K562 (cell line): ENCODE data around the gene PRSS12. TPM values are rescaled to one million over a fixed set of nuclear protein-coding genes. Genes with fewer than 3 reads are reported as not detected.

Experiments used
- ATAC-seq: fragments of 200-7000 bp; cut with Tn5 transposase; 3 replicates; pipeline ENCODE4 v1.9.1; 2020; ENCODE audit warnings: moderate library complexity
- BruUV-seq: library from RNA; stranded (reverse); fragments of 400-500 nt; replicated peaks from 2 replicates; lab custom pipeline; 2021; lab: Mats Ljungman, UMichigan
- CTCF ChIA-PET: fragments of 300-600 bp; formaldehyde crosslinking; extraction: SDS; loops from one replicate; lab custom pipeline; 2021; ENCODE audit warnings: low intra/inter-chr PET ratio; lab: Yijun Ruan, JAX
- POLR2A ChIA-PET: fragments of 300-600, 350-650 bp; sonication (Branson Sonifier 250); formaldehyde crosslinking; extraction: SDS; loops from one replicate; lab custom pipeline; 2021; ENCODE audit warnings: antibody characterized with exemption, inconsistent platforms; lab: Yijun Ruan, JAX
- DNase-seq, 4 experiments: peaks; one replicate each; pipeline versions ENCODE4 v3.0.0 to v3.0.0-alpha.2; 2011 to 2018; ENCODE audit warnings: low spot score in 3 of 4, mixed read lengths in 3 of 4; ENCODE audit errors: extremely low read depth in 1 of 4
- FAIRE-seq: peaks from 2 replicates; lab custom pipeline; 2011; peaks lifted over from hg19 to GRCh38; lab: Jason Lieb, UNC
- H2AFZ ChIP-seq: 2 replicates; pipeline ENCODE4 v1.6.0; 2011; ENCODE audit warnings: low read depth, low read length, control low read depth, inconsistent platforms
- H3K27ac ChIP-seq: fragments of 200-600 bp; 3 replicates; pipeline ENCODE4 v1.8.0; 2011; ENCODE audit warnings: low read depth, mild to moderate bottlenecking, control low read depth, inconsistent platforms, low read length, moderate library complexity, mixed read lengths; ENCODE audit errors: extremely low read depth
- H3K27me3 ChIP-seq, 2 experiments: fragments of 300-600 bp in 1 of 2; 2 replicates in 1 of 2; 3 replicates in 1 of 2; pipeline versions ENCODE4 v1.6.0 to v1.8.0; 2011; ENCODE audit warnings: inconsistent platforms in 2 of 2, low read length in 2 of 2, mild to moderate bottlenecking in 1 of 2, mixed read lengths in 1 of 2, moderate library complexity in 1 of 2; ENCODE audit not compliant: control insufficient read depth in 2 of 2, insufficient read depth in 2 of 2
- H3K36me3 ChIP-seq: fragments of 300-600 bp; 3 replicates; pipeline ENCODE4 v1.8.0; 2011; ENCODE audit warnings: mild to moderate bottlenecking, low read length, inconsistent platforms; ENCODE audit not compliant: control insufficient read depth, insufficient read depth
- H3K4me1 ChIP-seq, 2 experiments: fragments of 200-600 bp in 1 of 2; replicated peaks in 1 of 2; 2 replicates in 1 of 2; 3 replicates in 1 of 2; pipeline versions ENCODE4 v1.5.1 to v1.8.0; 2011; ENCODE audit warnings: inconsistent platforms in 2 of 2, low read length in 2 of 2, mild to moderate bottlenecking in 1 of 2, mixed read lengths in 1 of 2, moderate library complexity in 1 of 2; ENCODE audit not compliant: control insufficient read depth in 2 of 2, insufficient read depth in 2 of 2
- H3K4me2 ChIP-seq: 2 replicates; pipeline ENCODE4 v1.6.1; 2011; ENCODE audit warnings: low read length, control low read depth, inconsistent platforms, mixed read lengths; ENCODE audit not compliant: insufficient read depth
- H3K4me3 ChIP-seq: fragments of 200-600 bp; sonication (generic), shearing (Covaris generic); 2 replicates; pipeline ENCODE4 v1.5.1; 2016; ENCODE audit warnings: control low read depth, inconsistent platforms
- H3K79me2 ChIP-seq: fragments of 200-600 bp; 3 replicates; pipeline ENCODE4 v1.8.0; 2011; ENCODE audit warnings: low read length, inconsistent platforms; ENCODE audit not compliant: control insufficient read depth, insufficient read depth
- H3K9ac ChIP-seq, 2 experiments: 2 replicates each; pipeline versions ENCODE4 v1.6.0 to v1.6.1; 2011; ENCODE audit warnings: low read depth in 2 of 2, low read length in 2 of 2, control low read depth in 1 of 2, inconsistent platforms in 1 of 2, mild to moderate bottlenecking in 1 of 2, mixed read lengths in 1 of 2; ENCODE audit not compliant: insufficient read depth in 1 of 2
- H3K9me1 ChIP-seq: one replicate; pipeline ENCODE4 v1.6.0; 2011; ENCODE audit warnings: inconsistent platforms, mild to moderate bottlenecking, low read length, moderate library complexity; ENCODE audit not compliant: control insufficient read depth, insufficient read depth
- H3K9me3 ChIP-seq: replicated peaks from 2 replicates; pipeline ENCODE4 v1.5.1; 2011; ENCODE audit warnings: low read depth, low read length, inconsistent platforms; ENCODE audit not compliant: control insufficient read depth, insufficient read depth
- H4K20me1 ChIP-seq: replicated peaks from 2 replicates; pipeline ENCODE4 v1.6.1; 2011; ENCODE audit warnings: low read length, inconsistent platforms, mixed read lengths; ENCODE audit not compliant: control insufficient read depth, insufficient read depth
- NFYB ChIP-seq: IDR thresholded peaks from 2 replicates; pipeline ENCODE4 v1.6.1; 2011; ENCODE audit warnings: mild to moderate bottlenecking, moderate library complexity; ENCODE audit not compliant: insufficient read length; ENCODE audit errors: extremely low read depth
- POLR2A ChIP-seq: fragments of 450-650 bp; conservative IDR thresholded peaks from 2 replicates; pipeline ENCODE4 v1.6.1; 2016
- POLR2AphosphoS2 ChIP-seq: IDR thresholded peaks from 2 replicates; pipeline ENCODE4 v1.6.1; 2012; ENCODE audit warnings: low read length, improper control_type of control experiment
- POLR2AphosphoS5 ChIP-seq: IDR thresholded peaks from 2 replicates; pipeline ENCODE4 v1.6.1; 2011; ENCODE audit warnings: mild to moderate bottlenecking, low read depth, low read length, moderate library complexity; ENCODE audit not compliant: control insufficient read depth, insufficient read depth
- POLR2B ChIP-seq: fragments of 450-650 bp; IDR thresholded peaks from 2 replicates; pipeline ENCODE4 v1.6.1; 2018; ENCODE audit warnings: low read depth; ENCODE audit not compliant: partially characterized antibody
- RBFOX2 ChIP-seq: fragments of 200-400 bp; formaldehyde crosslinking; IDR thresholded peaks from 2 replicates; pipeline ENCODE4 v1.6.1; 2017; ENCODE audit warnings: low read depth, mild to moderate bottlenecking, low read length, moderate library complexity
- RBM22 ChIP-seq: fragments of 200-400 bp; formaldehyde crosslinking; IDR thresholded peaks from 2 replicates; pipeline ENCODE4 v1.6.1; 2018; ENCODE audit warnings: low read length, low read depth; ENCODE audit not compliant: poor library complexity, severe bottlenecking
- SUPT5H ChIP-seq: fragments of 450-650 bp; IDR thresholded peaks from 2 replicates; pipeline ENCODE4 v1.6.1; 2016
- TEAD4 ChIP-seq, 2 experiments: sonication (generic) in 1 of 2; formaldehyde crosslinking in 1 of 2; IDR thresholded peaks; 2 replicates each; pipeline versions ENCODE4 v1.6.1 to v1.8.0; 2012 to 2022; ENCODE audit warnings: borderline replicate concordance in 1 of 2, inconsistent platforms in 1 of 2, low read length in 1 of 2, mild to moderate bottlenecking in 1 of 2, missing genetic modification reagents in 1 of 2
- ZNF445 ChIP-seq: fragments of 250-450 bp; sonication (Bioruptor Pico); IDR thresholded peaks from 2 replicates; pipeline ENCODE4 v1.4.0; 2020; ENCODE audit warnings: low read depth, mild to moderate bottlenecking, moderate library complexity
- WGBS: fragments of 100-300 bp; shearing (Covaris generic); methylation state at CpG from one replicate; pipeline ENCODE4 v1.1.6; 2016; ENCODE audit warnings: low coverage, mixed read lengths; ENCODE audit not compliant: insufficient coverage; ENCODE audit errors: missing lambda C conversion rate; 5-methylcytosine and 5-hydroxymethylcytosine counted together
- in situ Hi-C: fragments of 300-500 bp; cut with MboI; formaldehyde crosslinking; loops from 4 replicates; pipeline ENCODE4 v1.15.0; 2018; ENCODE audit warnings: inconsistent platforms, mixed read lengths
- intact Hi-C: fragments of 100-400 bp; cut with micrococcal nuclease; formaldehyde crosslinking; loops from 2 replicates; pipeline ENCODE4 v1.14.2; 2022
- polyA plus RNA-seq, 8 experiments: library from polyadenylated mRNA; depleted of rRNA in 4 of 8; stranded (reverse) in 5 of 8; unstranded in 3 of 8; fragments of >200 nt; fragmentation: Nextera tagmentation in 2 of 8; fragmentation: Illumina TruSeq in 1 of 8; extraction: Ambion mirVana in 2 of 8; extraction: Trizol in 1 of 8; gene quantifications; 2 replicates each; pipeline versions ENCODE4 v1.2.1 to v1.2.3, GENCODE V29; 2011 to 2014; ENCODE audit warnings: inconsistent platforms in 1 of 8, missing spikeins in 1 of 8
- total RNA-seq, 7 experiments: library from RNA; depleted of rRNA in 6 of 7; stranded (reverse); fragments of >200 nt in 6 of 7; fragmentation: Illumina TruSeq in 2 of 7; extraction: Trizol in 2 of 7; gene quantifications; 2 replicates each; pipeline versions ENCODE4 v1.2.1 to v1.2.3, GENCODE V29; 2011 to 2021; ENCODE audit warnings: low replicate concordance in 1 of 7
- TF ChIP-seq, protein P1 (sequence below): fragments of 450-650 bp; IDR thresholded peaks from 2 replicates; pipeline ENCODE4 v1.6.1; 2016; ENCODE audit warnings: mild to moderate bottlenecking
- TF ChIP-seq, protein P2 (sequence below): fragments of 450-650 bp; formaldehyde crosslinking; IDR thresholded peaks from 2 replicates; pipeline ENCODE4 v1.4.0; 2020; ENCODE audit warnings: mild to moderate bottlenecking, moderate library complexity

Gene PRSS12
- total and polyA plus RNA-seq, 9 of the 15 experiments (the other 6 are each of a cell fraction or from before 2014, with no cell fraction given), result 0.06 to 0.11 (median 0.09) TPM; not detected in 6

DNA sequence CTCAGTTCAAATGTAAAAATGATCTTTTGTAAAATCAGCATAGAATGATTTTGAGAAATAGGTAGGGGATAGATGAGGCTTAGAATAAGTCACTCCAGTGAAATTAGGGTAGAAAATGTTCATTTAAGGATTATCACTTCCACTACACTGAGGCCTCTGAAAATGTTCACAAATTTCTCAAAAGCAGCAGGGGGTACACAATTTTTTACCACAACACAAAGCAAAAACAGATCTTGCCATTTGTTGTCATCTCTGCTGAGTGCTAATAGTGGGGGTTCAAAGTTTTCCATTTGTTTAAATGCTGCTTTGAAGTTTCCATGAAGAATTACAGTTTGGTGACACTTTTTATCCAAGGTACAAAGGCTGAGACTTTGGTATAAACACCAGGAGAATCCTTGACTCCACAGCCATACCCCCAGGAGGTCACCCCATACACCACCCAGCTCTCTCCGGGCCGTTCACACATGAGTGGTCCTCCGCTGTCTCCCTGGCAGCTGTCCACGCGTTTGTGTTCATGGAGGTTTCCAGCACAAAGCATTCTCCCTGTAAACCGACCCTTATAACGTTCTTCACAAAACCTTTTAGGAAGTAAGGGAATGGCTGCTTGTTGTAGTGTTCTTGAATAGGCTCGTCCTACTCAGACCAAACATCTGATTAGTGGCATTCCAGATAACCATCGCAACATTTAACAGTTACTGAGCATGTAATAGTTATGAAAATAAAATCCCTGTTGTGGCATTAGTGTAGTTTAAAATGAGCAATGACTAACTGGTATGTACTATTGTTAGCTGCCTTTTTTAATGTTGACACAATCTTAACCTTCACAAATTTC is 71.0 kb downstream of the PRSS12 start:
- peak in 3 of 4 experiments; percentile 15 to 52 (median 20) for DNase-seq
- H3K9ac ChIP-seq, result peak overlapping the region in 1 of 2 experiments; percentile 99; a peak in 2 of 4 replicates
- H3K4me1 ChIP-seq, result peaks cover 4 to 13% of the 10 kb centered on the region in 2 experiments; a peak in 3 of 5 replicates
- H2AFZ ChIP-seq, result no peak overlapping the region
- peak; percentile 43; the same call in 1 of the 2 replicates for TF ChIP-seq SUPT5H
- 0 out of 2 replicates have a peak, but pooled peaks have one; percentile 29 for TF ChIP-seq RBFOX2
- TF ChIP-seq NFYB, result no peak
- 0 out of 2 replicates have a peak, but pooled peaks have one; percentile 12 for TF ChIP-seq ZNF445 (CRISPR knock-in tag)
- TF ChIP-seq, protein P1, sequence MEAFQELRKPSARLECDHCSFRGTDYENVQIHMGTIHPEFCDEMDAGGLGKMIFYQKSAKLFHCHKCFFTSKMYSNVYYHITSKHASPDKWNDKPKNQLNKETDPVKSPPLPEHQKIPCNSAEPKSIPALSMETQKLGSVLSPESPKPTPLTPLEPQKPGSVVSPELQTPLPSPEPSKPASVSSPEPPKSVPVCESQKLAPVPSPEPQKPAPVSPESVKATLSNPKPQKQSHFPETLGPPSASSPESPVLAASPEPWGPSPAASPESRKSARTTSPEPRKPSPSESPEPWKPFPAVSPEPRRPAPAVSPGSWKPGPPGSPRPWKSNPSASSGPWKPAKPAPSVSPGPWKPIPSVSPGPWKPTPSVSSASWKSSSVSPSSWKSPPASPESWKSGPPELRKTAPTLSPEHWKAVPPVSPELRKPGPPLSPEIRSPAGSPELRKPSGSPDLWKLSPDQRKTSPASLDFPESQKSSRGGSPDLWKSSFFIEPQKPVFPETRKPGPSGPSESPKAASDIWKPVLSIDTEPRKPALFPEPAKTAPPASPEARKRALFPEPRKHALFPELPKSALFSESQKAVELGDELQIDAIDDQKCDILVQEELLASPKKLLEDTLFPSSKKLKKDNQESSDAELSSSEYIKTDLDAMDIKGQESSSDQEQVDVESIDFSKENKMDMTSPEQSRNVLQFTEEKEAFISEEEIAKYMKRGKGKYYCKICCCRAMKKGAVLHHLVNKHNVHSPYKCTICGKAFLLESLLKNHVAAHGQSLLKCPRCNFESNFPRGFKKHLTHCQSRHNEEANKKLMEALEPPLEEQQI, result no peak
- peak; percentile 83; the same call in 1 of the 2 replicates for TF ChIP-seq POLR2AphosphoS2
- no peak for TF ChIP-seq RBM22
- TF ChIP-seq TEAD4 (IDR thresholded peaks at IDR 0.05; ENCODE audit: low read length), result peak; percentile 15; the same call in 1 of the 2 replicates
- no peak for TF ChIP-seq TEAD4 (CRISPR knock-in tag; IDR thresholded peaks at IDR 0.05; ENCODE audit: borderline replicate concordance)
- TF ChIP-seq POLR2A, result peak; percentile 64
- TF ChIP-seq POLR2AphosphoS5, result peak; percentile 81; the same call in 1 of the 2 replicates
- TF ChIP-seq POLR2B, result peak; percentile 9
- TF ChIP-seq, protein P2, sequence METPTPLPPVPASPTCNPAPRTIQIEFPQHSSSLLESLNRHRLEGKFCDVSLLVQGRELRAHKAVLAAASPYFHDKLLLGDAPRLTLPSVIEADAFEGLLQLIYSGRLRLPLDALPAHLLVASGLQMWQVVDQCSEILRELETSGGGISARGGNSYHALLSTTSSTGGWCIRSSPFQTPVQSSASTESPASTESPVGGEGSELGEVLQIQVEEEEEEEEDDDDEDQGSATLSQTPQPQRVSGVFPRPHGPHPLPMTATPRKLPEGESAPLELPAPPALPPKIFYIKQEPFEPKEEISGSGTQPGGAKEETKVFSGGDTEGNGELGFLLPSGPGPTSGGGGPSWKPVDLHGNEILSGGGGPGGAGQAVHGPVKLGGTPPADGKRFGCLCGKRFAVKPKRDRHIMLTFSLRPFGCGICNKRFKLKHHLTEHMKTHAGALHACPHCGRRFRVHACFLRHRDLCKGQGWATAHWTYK (CRISPR knock-in tag), result no peak
- peak overlapping the region; percentile 17; the same call in 1 of the 2 replicates for H3K4me2 ChIP-seq
- H3K9me3 ChIP-seq, result no peaks in the 10 kb centered on the region
- intact Hi-C loops, result loop anchor here (2.0 to 5.0 kb wide), 3 partner anchors 70 to 400 kb away; partner anchors contain the start of gene PRSS12
- H4K20me1 ChIP-seq, result no peaks in the 10 kb centered on the region
- peak overlapping the region; percentile 45; the same call in 2 of the 3 replicates for H3K27ac ChIP-seq
- H3K79me2 ChIP-seq, result peaks cover 38% of the 10 kb centered on the region
- WGBS, result 14% methylated on average over 9 of the region's 9 CpGs
- peak; percentile 9 for ATAC-seq
- BruUV-seq, result no TSS peak
- FAIRE-seq, result peak; percentile 46
- no peak overlapping the region; the same call in 1 of the 2 replicates for H3K4me3 ChIP-seq
- in situ Hi-C loops, result loop anchor here (25.0 kb wide), 1 partner anchor 405 kb away; the partner anchor contains the start of gene METTL14
- ChIA-PET POLR2A (no interaction called here), CTCF (no interaction called here)
- no peaks in the 10 kb centered on the region for H3K9me1 ChIP-seq
- H3K36me3 ChIP-seq, result peaks cover 34% of the 10 kb centered on the region
- H3K27me3 ChIP-seq, result no peaks in the 10 kb centered on the region
